ENCODE data around the gene ZNF865.

ZNF865 gene

DNA sequence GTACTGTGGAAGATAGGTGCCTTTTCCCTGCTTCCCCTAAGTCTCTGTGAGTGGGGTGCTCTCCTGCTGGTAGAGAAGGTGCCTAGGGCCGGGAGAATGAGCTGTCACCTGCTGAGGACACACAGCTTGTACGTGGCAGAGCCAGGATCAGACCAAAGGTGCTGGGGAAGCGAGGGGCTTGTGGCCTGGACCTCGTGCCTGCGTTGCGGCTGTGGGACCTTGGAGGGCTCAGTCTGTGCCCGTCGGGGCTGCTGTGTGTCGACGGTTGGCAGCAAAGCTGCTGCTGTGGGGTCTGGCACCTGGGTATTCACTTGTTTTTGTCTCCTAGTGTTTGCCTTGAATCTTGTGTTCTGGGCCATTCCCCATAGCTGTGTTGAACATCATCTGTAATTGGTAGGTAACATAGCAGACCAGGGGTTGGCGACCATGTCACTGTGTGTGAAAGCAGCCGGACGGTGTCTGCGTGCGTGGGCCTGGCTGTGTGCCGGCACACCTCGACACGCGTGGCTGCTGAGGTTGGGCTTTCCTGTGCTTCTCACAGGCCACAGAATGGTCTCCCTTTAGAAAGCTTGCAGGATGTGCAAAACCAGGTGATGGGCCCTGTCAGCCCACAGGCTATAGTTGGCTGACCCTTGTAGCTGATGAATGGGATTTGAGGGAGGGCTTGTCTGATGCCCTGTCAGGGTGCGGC lies 58.5 kb downstream of the ZNF865 start:
- TF ChIP-seq, protein P1, sequence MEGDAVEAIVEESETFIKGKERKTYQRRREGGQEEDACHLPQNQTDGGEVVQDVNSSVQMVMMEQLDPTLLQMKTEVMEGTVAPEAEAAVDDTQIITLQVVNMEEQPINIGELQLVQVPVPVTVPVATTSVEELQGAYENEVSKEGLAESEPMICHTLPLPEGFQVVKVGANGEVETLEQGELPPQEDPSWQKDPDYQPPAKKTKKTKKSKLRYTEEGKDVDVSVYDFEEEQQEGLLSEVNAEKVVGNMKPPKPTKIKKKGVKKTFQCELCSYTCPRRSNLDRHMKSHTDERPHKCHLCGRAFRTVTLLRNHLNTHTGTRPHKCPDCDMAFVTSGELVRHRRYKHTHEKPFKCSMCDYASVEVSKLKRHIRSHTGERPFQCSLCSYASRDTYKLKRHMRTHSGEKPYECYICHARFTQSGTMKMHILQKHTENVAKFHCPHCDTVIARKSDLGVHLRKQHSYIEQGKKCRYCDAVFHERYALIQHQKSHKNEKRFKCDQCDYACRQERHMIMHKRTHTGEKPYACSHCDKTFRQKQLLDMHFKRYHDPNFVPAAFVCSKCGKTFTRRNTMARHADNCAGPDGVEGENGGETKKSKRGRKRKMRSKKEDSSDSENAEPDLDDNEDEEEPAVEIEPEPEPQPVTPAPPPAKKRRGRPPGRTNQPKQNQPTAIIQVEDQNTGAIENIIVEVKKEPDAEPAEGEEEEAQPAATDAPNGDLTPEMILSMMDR (IDR thresholded peaks at IDR 0.05; ENCODE audit: low read depth, low read length, missing control alignments), result no peak
- H3K4me3 ChIP-seq (ENCODE audit: low read depth, low read length), result no peak overlapping the region
- DNase-seq (ENCODE audit: low read depth), result no peak

DNA sequence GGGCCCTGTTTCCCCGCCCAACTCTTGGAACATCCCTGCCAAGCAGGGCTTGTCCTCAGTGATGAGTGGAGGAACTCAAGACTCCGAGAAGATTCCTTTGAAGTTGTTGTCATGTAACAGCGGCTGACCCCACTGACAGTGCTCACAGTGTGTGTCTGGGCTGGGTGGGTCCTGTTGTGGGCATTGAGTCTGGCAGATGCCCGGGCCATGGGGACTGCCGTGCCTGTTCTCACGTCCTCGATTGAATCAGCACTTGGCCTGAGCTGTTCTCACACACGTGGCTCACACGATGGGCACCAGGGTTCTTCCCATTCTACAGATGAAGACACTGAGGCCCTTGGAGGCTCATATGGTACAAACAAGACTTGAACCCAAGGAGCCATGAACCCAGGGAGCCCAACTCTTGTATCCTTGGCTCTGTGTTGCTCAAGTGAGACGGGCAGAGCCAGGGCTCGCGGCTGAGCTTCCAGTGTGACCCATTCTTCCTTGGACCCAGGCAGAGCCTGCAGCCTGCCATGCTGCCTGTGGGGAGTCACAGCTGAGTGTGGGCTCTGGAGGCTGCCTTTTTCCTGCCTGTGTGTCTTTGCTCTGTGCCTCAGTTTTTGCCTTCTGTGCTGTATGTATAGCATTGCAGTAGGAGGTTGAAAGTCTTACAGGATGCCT lies 61.0 kb downstream of the ZNF865 start:
- no peak for DNase-seq (ENCODE audit: low read depth)
- no peak overlapping the region for H3K4me3 ChIP-seq (ENCODE audit: low read depth, low read length)
- TF ChIP-seq, protein P1 (IDR thresholded peaks at IDR 0.05; ENCODE audit: low read depth, low read length, missing control alignments), result no peak
